C4-2B (cell line): ENCODE measurements around the gene TCAIM.

ENCODE experiments used
- CTCF ChIP-seq: fragments of 450-650 bp; conservative IDR thresholded peaks from 2 replicates; pipeline ENCODE4 v1.5.1; 2017; ENCODE audit warnings: mild to moderate bottlenecking
- ZFX ChIP-seq: fragments of 450-650 bp; IDR thresholded peaks from 2 replicates; pipeline ENCODE4 v1.6.1; 2017

DNA sequence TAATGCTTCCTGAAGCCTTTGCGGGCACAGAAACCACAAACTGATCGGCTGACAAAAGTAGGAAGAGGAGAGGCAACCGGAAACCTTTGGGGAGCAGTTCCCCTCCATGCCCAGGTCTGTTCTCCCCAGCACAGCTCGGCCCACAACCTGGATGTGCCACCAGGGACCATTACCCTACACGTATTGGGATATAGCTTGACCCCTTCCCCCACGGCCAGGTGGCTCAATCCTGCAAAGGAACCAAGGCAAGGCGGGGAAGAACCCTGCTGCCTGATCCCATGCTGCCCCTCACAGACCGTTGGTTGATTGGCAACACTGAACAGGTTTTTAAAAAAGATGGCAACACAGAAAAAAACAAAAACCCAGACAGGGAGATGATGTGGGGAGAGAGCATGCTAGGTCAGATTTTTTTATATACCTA lies 19.7 kb upstream of the TCAIM start:
- TF ChIP-seq CTCF (no peak), ZFX (no peak)
